ENCODE data around the gene ITPR2. TPM values are rescaled to one million over a fixed set of nuclear protein-coding genes. Genes with fewer than 3 reads are reported as not detected.
"Not testable (repeated sequence)": the region's sequence is repeated elsewhere in the genome, so short reads cannot be mapped to it uniquely, and the experiment has no call there.

ITPR2 gene
- total and polyA plus RNA-seq, 5 donors = 4.2 to 32.1 (median 23.2) TPM

GRCh38 chr12:26868447-26869103 is 35.6 kb upstream of the ITPR2 start:
- Histone ChIP-seq H3K4me1 (ENCODE audit: control insufficient read depth, insufficient read depth, low read length) (peaks cover 4% of the 10 kb centered on the region), H3K27me3 (ENCODE audit: control insufficient read depth, insufficient read depth) (no peaks in the 10 kb centered on the region), H3K27ac (ENCODE audit: low read length) (no peak overlapping the region), H3K9me3 (ENCODE audit: control insufficient read depth, low read length) (no peaks in the 10 kb centered on the region), H3K4me3 (ENCODE audit: low read length) (no peak overlapping the region)
- 92% methylated on average over 3 of the region's 3 CpGs for WGBS
- intact Hi-C loops (cut with DNase I) = no loop called here
- no peak for DNase-seq
- ATAC-seq = no peak

DNA sequence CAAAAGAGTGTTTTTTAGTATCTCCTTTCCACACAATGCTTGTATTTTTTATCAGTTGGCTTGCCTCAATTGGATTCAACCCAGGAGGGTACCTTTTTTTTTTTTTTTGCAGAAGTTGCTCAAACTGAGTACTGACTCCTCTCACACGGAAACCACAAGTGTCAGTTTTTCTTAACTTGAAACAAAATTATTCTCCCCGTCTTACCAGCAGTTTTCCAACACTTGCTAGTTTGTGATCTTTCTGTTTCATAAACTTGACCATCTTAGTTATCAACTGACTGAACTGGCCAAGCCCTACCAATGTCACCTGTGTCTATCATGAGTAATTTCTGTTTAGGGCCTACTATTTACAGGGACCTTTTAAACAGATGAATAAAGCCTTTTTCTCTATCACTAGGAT is 34.1 kb upstream of the ITPR2 start:
- no peaks in the 10 kb centered on the region for H3K9me3 ChIP-seq (ENCODE audit: control insufficient read depth, low read length)
- H3K27ac ChIP-seq (ENCODE audit: low read length) = no peak overlapping the region
- ATAC-seq = no peak
- no peaks in the 10 kb centered on the region for H3K27me3 ChIP-seq (ENCODE audit: control insufficient read depth, insufficient read depth)
- DNase-seq = no peak
- no peak overlapping the region for H3K4me3 ChIP-seq (ENCODE audit: low read length)
- H3K4me1 ChIP-seq (ENCODE audit: control insufficient read depth, insufficient read depth, low read length) = peaks cover 4% of the 10 kb centered on the region
- intact Hi-C loops (cut with DNase I) = no loop called here
- 75% methylated on average over 2 of the region's 2 CpGs for WGBS

DNA sequence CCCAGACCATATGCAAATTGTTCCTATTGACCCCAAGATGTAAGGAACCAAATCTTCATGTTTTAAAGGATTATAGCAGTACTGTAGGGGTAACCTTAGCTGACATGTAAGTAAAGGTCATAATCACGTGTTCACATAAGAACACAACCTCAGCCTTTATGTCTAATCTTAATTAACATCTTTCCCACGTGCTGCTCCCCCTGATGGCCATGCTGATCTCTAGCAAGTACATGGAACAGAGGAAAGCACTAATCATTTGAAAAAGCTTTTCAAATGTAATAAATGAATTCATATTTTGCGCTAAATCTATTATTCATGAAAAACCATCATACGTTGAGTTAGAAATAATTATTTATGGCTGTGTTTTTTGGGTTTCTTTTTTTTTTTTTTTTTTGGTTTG is 30.5 kb upstream of the ITPR2 start:
- 70% methylated on average over 4 of the region's 4 CpGs for WGBS
- intact Hi-C loops (cut with DNase I) = no loop called here
- ATAC-seq = no peak
- Histone ChIP-seq H3K4me1 (ENCODE audit: control insufficient read depth, insufficient read depth, low read length) (no peaks in the 10 kb centered on the region), H3K27me3 (ENCODE audit: control insufficient read depth, insufficient read depth) (no peaks in the 10 kb centered on the region), H3K4me3 (ENCODE audit: low read length) (no peak overlapping the region), H3K9me3 (ENCODE audit: control insufficient read depth, low read length) (no peaks in the 10 kb centered on the region), H3K27ac (ENCODE audit: low read length) (no peak overlapping the region)
- DNase-seq = no peak

- H3K9me3 ChIP-seq (ENCODE audit: control insufficient read depth, low read length); H3K4me3 ChIP-seq (ENCODE audit: low read length); DNase-seq; intact Hi-C loops (cut with DNase I); H3K27me3 ChIP-seq (ENCODE audit: control insufficient read depth, insufficient read depth); H3K4me1 ChIP-seq (ENCODE audit: control insufficient read depth, insufficient read depth, low read length); ATAC-seq; H3K27ac ChIP-seq (ENCODE audit: low read length): not testable (repeated sequence)
- WGBS = 93% methylated on average over 3 of the region's 3 CpGs
Measured at GRCh38 chr12:26862787-26863186, 29.8 kb upstream of the ITPR2 start.

DNA sequence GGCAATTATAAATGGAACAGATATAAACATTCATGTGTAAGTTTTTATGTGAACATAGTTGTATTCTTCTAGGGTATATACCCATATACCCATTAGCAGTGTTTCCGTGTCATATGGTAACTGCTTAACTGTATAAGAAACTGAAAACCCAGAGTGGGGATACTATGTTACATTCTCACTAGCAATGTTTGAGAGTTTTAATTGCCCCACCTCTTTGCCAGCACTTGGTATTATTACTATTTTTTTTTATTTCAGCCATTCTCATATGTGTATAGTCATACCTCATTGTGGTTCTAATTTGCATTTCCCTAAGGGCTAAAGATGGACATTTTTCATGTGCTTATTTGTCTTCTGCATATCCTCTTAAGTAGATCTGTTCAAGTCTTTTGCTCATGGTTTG is 28.7 kb upstream of the ITPR2 start:
- WGBS = 96% methylated on average over 1 of the region's 1 CpG
- intact Hi-C loops (cut with DNase I) = no loop called here
- DNase-seq = no peak

DNA sequence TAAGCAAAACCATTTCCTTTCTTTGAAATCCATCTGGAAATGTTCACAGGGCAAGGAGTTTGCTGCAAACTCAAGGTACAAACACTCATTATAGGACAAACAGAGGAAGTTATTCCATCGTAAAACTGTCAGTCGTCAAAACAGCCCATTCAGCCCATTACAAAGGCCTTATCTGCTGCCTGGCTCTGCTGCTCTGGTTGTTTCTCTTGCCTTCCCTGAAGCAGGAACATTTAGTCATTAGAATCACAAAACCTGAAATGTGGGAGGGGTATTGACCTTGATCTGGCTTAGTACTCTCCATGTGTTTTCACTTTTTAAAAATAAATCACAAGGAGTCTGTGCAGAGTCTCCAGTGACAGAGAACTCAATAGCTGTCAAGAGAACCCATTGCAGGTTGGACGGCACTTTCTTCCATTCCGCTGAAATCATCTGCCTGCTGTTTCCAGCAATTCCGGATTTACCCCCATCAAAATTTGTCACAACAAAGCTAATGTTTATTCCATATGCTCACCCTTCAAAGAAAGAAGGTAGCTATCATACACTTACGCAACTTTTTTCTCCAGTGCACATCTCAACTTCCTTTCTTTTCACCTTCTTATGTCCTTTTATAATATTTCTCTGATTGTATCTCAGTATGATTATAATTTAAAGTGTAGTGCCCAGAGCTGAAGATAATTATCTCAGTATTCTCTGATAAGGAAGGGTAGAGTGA is 24.6 kb upstream of the ITPR2 start:
- H3K4me1 ChIP-seq (ENCODE audit: control insufficient read depth, insufficient read depth, low read length) = no peaks in the 10 kb centered on the region
- peak; percentile 61 to 95 for ATAC-seq
- WGBS = 52% methylated on average over 6 of the region's 6 CpGs
- no peaks in the 10 kb centered on the region for H3K9me3 ChIP-seq (ENCODE audit: control insufficient read depth, low read length)
- no peak overlapping the region for H3K27ac ChIP-seq (ENCODE audit: low read length)
- H3K4me3 ChIP-seq (ENCODE audit: low read length) = no peak overlapping the region
- H3K27me3 ChIP-seq (ENCODE audit: control insufficient read depth, insufficient read depth) = no peaks in the 10 kb centered on the region
- DNase-seq = no peak
- intact Hi-C loops (cut with DNase I) = no loop called here

More for the DNA sequence above, 28.7 kb upstream of the ITPR2 start:
- ATAC-seq = no peak
- Histone ChIP-seq H3K4me1 (ENCODE audit: control insufficient read depth, insufficient read depth, low read length) (no peaks in the 10 kb centered on the region), H3K9me3 (ENCODE audit: control insufficient read depth, low read length) (no peaks in the 10 kb centered on the region), H3K27me3 (ENCODE audit: control insufficient read depth, insufficient read depth) (no peaks in the 10 kb centered on the region), H3K4me3 (ENCODE audit: low read length) (no peak overlapping the region), H3K27ac (ENCODE audit: low read length) (no peak overlapping the region)

DNA sequence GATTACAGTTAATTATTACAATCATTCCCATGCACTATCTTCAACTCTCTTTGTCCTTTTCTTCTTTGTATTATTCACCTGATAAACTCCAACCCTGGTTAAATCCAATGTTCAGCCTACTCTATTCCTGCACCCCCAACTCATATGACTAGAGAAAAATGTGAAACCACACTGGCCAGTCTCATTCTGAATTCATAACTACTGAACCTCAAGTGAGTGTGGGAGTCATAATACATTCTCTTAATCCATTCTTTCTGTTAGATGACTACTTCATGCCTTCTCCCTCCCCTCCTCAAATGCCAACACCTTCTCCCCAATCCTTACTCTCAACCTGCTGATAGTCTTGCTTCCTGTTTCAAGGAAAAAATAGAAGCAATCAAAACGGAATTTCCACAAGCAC is 22.3 kb upstream of the ITPR2 start:
- intact Hi-C loops (cut with DNase I) = no loop called here
- 32% methylated on average over 1 of the region's 1 CpG for WGBS

DNA sequence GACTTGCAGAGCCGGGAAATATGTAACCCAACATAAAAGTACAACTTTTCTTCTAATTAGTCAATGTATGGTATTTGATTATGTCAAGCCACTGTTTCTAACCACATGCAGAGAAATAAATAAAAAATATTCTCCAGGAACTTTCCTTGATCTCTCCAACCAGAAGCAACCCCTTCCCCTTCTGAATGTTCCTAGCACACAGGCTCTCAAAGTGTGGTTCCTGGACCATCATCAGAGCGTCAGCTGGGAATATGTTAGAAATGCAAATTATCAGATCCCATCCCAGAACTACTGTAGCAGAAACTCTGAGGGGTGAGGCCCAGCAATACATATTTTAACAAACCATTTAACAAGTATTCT is 21.0 kb upstream of the ITPR2 start:
- Histone ChIP-seq H3K4me1 (ENCODE audit: control insufficient read depth, insufficient read depth, low read length) (no peaks in the 10 kb centered on the region), H3K27ac (ENCODE audit: low read length) (no peak overlapping the region), H3K4me3 (ENCODE audit: low read length) (no peak overlapping the region), H3K9me3 (ENCODE audit: control insufficient read depth, low read length) (no peaks in the 10 kb centered on the region), H3K27me3 (ENCODE audit: control insufficient read depth, insufficient read depth) (no peaks in the 10 kb centered on the region)
- intact Hi-C loops (cut with DNase I) = loop anchor here in 1 of 4 donors (5.0 kb wide), 1 partner anchor 158 kb away; the partner anchor contains the start of gene TM7SF3
- DNase-seq (no peak), ATAC-seq (no peak)
- 8% methylated on average over 2 of the region's 2 CpGs for WGBS

More for the DNA sequence above, 22.3 kb upstream of the ITPR2 start:
- no peak for DNase-seq
- no peaks in the 10 kb centered on the region for H3K4me1 ChIP-seq (ENCODE audit: control insufficient read depth, insufficient read depth, low read length)
- H3K9me3 ChIP-seq (ENCODE audit: control insufficient read depth, low read length) = no peaks in the 10 kb centered on the region
- ATAC-seq = no peak
- no peak overlapping the region for H3K27ac ChIP-seq (ENCODE audit: low read length)
- no peak overlapping the region for H3K4me3 ChIP-seq (ENCODE audit: low read length)
- H3K27me3 ChIP-seq (ENCODE audit: control insufficient read depth, insufficient read depth) = no peaks in the 10 kb centered on the region

DNA sequence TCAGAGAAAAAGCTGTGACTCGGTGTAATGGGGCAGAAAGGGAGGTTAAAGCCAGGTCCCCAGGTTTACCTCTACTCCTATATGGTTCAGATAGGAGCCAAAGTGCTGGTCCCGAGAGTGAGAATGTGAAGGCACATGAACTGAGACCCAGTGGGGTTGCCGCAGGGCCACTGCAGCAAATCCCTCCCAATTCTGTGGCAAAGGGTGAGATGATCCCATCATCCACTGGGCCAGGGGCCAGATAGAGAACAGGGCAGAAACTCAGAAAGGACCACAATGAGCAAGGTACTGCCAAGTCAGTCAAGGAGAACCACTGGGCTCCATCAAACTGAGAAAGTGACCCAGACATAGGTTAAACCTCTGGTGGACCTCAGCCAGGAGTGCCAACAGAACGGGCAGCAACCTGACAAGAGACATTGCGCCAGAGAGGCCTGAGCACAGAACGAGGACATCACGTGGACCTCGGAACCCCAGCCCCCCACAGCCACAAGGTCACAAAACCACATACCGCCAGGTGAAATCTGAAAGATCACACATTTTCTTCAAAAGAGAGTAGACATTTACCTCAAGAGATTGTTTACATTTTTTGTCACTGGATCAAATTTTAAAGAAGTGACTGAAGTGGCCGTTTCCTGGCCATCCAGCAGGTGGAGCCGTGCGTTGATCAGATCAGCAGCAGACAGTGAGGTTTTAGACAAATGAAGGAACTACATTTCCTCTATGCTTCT is 20.5 kb upstream of the ITPR2 start:
- Histone ChIP-seq H3K9me3 (ENCODE audit: control insufficient read depth, low read length) (no peaks in the 10 kb centered on the region), H3K27ac (ENCODE audit: low read length) (no peak overlapping the region), H3K4me3 (ENCODE audit: low read length) (no peak overlapping the region), H3K27me3 (ENCODE audit: control insufficient read depth, insufficient read depth) (no peaks in the 10 kb centered on the region), H3K4me1 (ENCODE audit: control insufficient read depth, insufficient read depth, low read length) (no peaks in the 10 kb centered on the region)
- ATAC-seq (peak; percentile 67 to 81), DNase-seq (peak; percentile 61 to 85 (median 79))
- intact Hi-C loops (cut with DNase I) = loop anchor here in 3 of 4 donors (2.0 to 5.0 kb wide), 2 partner anchors 31 to 159 kb away; partner anchors contain the start of gene TM7SF3 (in 1 of the 3)
- WGBS = 47% methylated on average over 12 of the region's 12 CpGs

- intact Hi-C loops (cut with DNase I) = loop anchor here in 1 of 4 donors (5.0 kb wide), 1 partner anchor 161 kb away; the partner anchor contains the start of gene TM7SF3
- Histone ChIP-seq H3K4me3 (ENCODE audit: low read length) (no peak overlapping the region), H3K4me1 (ENCODE audit: control insufficient read depth, insufficient read depth, low read length) (no peaks in the 10 kb centered on the region), H3K9me3 (ENCODE audit: control insufficient read depth, low read length) (no peaks in the 10 kb centered on the region), H3K27ac (ENCODE audit: low read length) (no peak overlapping the region), H3K27me3 (ENCODE audit: control insufficient read depth, insufficient read depth) (no peaks in the 10 kb centered on the region)
- no peak for ATAC-seq
- WGBS = 34% methylated on average over 2 of the region's 2 CpGs
- DNase-seq = no peak
Measured at GRCh38 chr12:26851031-26851809, 18.2 kb upstream of the ITPR2 start.

All from right cardiac atrium (tissue), 5 donors.